ENCODE data around the gene DGKD.

- no peak for TF ChIP-seq POLR2AphosphoS5 (IDR thresholded peaks at IDR 0.05; ENCODE audit: low read depth, low read length)
- TF ChIP-seq POLR2A (IDR thresholded peaks at IDR 0.05; ENCODE audit: low read depth, low read length), result no peak
- no peak for TF ChIP-seq TAF1 (IDR thresholded peaks at IDR 0.05; ENCODE audit: low read depth, low read length)
- no peak for TF ChIP-seq PAX5 (IDR thresholded peaks at IDR 0.05; ENCODE audit: insufficient read depth, low read length, severe bottlenecking)
- TF ChIP-seq SPI1 (IDR thresholded peaks at IDR 0.05; ENCODE audit: low read depth, low read length), result no peak
- TF ChIP-seq POU2F2 (IDR thresholded peaks at IDR 0.05; ENCODE audit: low read depth, low read length), result no peak
These were observed 69.2 kb downstream of the DGKD start for GRCh38 chr2:233423552-233423860.

Data from GM12891 (cell line).